HepG2 (cell line): ENCODE measurements around the gene SPRED2. TPM values are rescaled to one million over a fixed set of nuclear protein-coding genes. Genes with fewer than 3 reads are reported as not detected.

Experiments
- KDM4B ChIP-seq: sonication (generic); formaldehyde crosslinking; IDR thresholded peaks from 2 replicates; pipeline ENCODE4 v1.4.0; 2020; ENCODE audit warnings: missing genetic modification reagents
- MLLT10 ChIP-seq: sonication (generic); formaldehyde crosslinking; IDR thresholded peaks from 2 replicates; pipeline ENCODE4 v1.4.0; 2020; ENCODE audit warnings: missing genetic modification reagents
- NR0B2 ChIP-seq: sonication (generic); formaldehyde crosslinking; IDR thresholded peaks from 2 replicates; pipeline ENCODE4 v1.4.0; 2020; ENCODE audit warnings: mild to moderate bottlenecking, missing genetic modification reagents
- NR1H2 ChIP-seq: sonication (generic); formaldehyde crosslinking; IDR thresholded peaks from 2 replicates; pipeline ENCODE4 v1.8.1; 2022; ENCODE audit warnings: low read depth, missing genetic modification reagents, borderline replicate concordance
- RBM39 ChIP-seq: fragments of 200-400 bp; formaldehyde crosslinking; IDR thresholded peaks from one replicate; pipeline ENCODE4 v1.6.1; 2018; ENCODE audit warnings: antibody characterized with exemption, mild to moderate bottlenecking, low read depth, low read length; ENCODE audit not compliant: poor library complexity, severe bottlenecking
- TERF1 ChIP-seq: sonication (generic); formaldehyde crosslinking; IDR thresholded peaks from 2 replicates; pipeline ENCODE4 v1.8.0; 2022; ENCODE audit warnings: mild to moderate bottlenecking, missing genetic modification reagents, moderate library complexity
- ZBED4 ChIP-seq: sonication (generic); formaldehyde crosslinking; IDR thresholded peaks from 2 replicates; pipeline ENCODE4 v1.4.0; 2020; ENCODE audit warnings: missing genetic modification reagents, borderline replicate concordance
- ZNF292 ChIP-seq: sonication (generic); formaldehyde crosslinking; IDR thresholded peaks from 2 replicates; pipeline ENCODE4 v1.8.1; 2022; ENCODE audit warnings: mild to moderate bottlenecking, low read depth, missing genetic modification reagents, borderline replicate concordance
- ZNF607 ChIP-seq: sonication (generic); formaldehyde crosslinking; IDR thresholded peaks from 2 replicates; pipeline ENCODE4 v1.5.1; 2020; ENCODE audit warnings: missing genetic modification reagents, mild to moderate bottlenecking, borderline replicate concordance
- ZNF724P ChIP-seq: sonication (generic); formaldehyde crosslinking; IDR thresholded peaks from 2 replicates; pipeline ENCODE4 v1.8.0; 2022; ENCODE audit warnings: missing genetic modification reagents, borderline replicate concordance
- ZNF788 ChIP-seq: sonication (generic); formaldehyde crosslinking; IDR thresholded peaks from 2 replicates; pipeline ENCODE4 v1.5.0; 2020; ENCODE audit warnings: mild to moderate bottlenecking, missing genetic modification reagents, borderline replicate concordance
- ZSCAN12 ChIP-seq: sonication (generic); formaldehyde crosslinking; IDR thresholded peaks from 2 replicates; pipeline ENCODE4 v1.9.0; 2021; ENCODE audit warnings: mild to moderate bottlenecking, missing genetic modification reagents
- ZUFSP ChIP-seq: sonication (generic); formaldehyde crosslinking; IDR thresholded peaks from 2 replicates; pipeline ENCODE4 v1.9.0; 2021; ENCODE audit warnings: missing genetic modification reagents, mild to moderate bottlenecking, borderline replicate concordance
- polyA plus RNA-seq, 8 experiments: library from polyadenylated mRNA; depleted of rRNA in 3 of 8; stranded (reverse) in 7 of 8; unstranded in 1 of 8; fragments of >200 nt; fragmentation: Illumina TruSeq in 4 of 8; extraction: Trizol in 4 of 8; gene quantifications; 2 replicates each; pipeline versions ENCODE4 v1.2.1 to v1.2.3, GENCODE V29; 2011 to 2016; ENCODE audit warnings: low read depth in 4 of 8, missing spikeins in 1 of 8, mixed read lengths in 1 of 8; ENCODE audit not compliant: insufficient read depth in 1 of 8
- total RNA-seq, 5 experiments: library from RNA; depleted of rRNA; stranded (reverse); fragments of >200 nt; fragmentation: Illumina TruSeq; extraction: Trizol; gene quantifications; 2 replicates each; pipeline ENCODE4 v1.2.3, GENCODE V29; 2016; ENCODE audit warnings: low read depth in 1 of 5
- TF ChIP-seq, protein P1 (sequence below): sonication (generic); formaldehyde crosslinking; IDR thresholded peaks from 2 replicates; pipeline ENCODE4 v1.4.0; 2020; ENCODE audit warnings: missing genetic modification reagents
- TF ChIP-seq, protein P2 (sequence below): sonication (generic); formaldehyde crosslinking; IDR thresholded peaks from 2 replicates; pipeline ENCODE4 v1.4.0; 2020; ENCODE audit warnings: missing genetic modification reagents

SPRED2 gene
- total and polyA plus RNA-seq, 2 of the 13 experiments (the other 11 are each of a cell fraction or from before 2014, with no cell fraction given), result 13.0 to 37.0 TPM

- TF ChIP-seq ZBED4 (CRISPR knock-in tag) (no peak), ZSCAN12 (CRISPR knock-in tag) (no peak), RBM39 (no peak), NR1H2 (no peak), KDM4B (CRISPR knock-in tag) (no peak), ZNF607 (CRISPR knock-in tag) (peak; percentile 66; the same call in 1 of the 2 replicates), MLLT10 (CRISPR knock-in tag) (no peak), TERF1 (CRISPR knock-in tag) (no peak), ZUFSP (CRISPR knock-in tag) (no peak), NR0B2 (CRISPR knock-in tag) (no peak), ZNF292 (no peak), ZNF724P (CRISPR knock-in tag) (no peak), ZNF788 (no peak)
- TF ChIP-seq, protein P1, sequence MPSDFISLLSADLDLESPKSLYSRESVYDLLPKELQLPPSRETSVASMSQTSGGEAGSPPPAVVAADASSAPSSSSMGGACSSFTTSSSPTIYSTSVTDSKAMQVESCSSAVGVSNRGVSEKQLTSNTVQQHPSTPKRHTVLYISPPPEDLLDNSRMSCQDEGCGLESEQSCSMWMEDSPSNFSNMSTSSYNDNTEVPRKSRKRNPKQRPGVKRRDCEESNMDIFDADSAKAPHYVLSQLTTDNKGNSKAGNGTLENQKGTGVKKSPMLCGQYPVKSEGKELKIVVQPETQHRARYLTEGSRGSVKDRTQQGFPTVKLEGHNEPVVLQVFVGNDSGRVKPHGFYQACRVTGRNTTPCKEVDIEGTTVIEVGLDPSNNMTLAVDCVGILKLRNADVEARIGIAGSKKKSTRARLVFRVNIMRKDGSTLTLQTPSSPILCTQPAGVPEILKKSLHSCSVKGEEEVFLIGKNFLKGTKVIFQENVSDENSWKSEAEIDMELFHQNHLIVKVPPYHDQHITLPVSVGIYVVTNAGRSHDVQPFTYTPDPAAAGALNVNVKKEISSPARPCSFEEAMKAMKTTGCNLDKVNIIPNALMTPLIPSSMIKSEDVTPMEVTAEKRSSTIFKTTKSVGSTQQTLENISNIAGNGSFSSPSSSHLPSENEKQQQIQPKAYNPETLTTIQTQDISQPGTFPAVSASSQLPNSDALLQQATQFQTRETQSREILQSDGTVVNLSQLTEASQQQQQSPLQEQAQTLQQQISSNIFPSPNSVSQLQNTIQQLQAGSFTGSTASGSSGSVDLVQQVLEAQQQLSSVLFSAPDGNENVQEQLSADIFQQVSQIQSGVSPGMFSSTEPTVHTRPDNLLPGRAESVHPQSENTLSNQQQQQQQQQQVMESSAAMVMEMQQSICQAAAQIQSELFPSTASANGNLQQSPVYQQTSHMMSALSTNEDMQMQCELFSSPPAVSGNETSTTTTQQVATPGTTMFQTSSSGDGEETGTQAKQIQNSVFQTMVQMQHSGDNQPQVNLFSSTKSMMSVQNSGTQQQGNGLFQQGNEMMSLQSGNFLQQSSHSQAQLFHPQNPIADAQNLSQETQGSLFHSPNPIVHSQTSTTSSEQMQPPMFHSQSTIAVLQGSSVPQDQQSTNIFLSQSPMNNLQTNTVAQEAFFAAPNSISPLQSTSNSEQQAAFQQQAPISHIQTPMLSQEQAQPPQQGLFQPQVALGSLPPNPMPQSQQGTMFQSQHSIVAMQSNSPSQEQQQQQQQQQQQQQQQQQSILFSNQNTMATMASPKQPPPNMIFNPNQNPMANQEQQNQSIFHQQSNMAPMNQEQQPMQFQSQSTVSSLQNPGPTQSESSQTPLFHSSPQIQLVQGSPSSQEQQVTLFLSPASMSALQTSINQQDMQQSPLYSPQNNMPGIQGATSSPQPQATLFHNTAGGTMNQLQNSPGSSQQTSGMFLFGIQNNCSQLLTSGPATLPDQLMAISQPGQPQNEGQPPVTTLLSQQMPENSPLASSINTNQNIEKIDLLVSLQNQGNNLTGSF (CRISPR knock-in tag), result no peak
- TF ChIP-seq, protein P2, sequence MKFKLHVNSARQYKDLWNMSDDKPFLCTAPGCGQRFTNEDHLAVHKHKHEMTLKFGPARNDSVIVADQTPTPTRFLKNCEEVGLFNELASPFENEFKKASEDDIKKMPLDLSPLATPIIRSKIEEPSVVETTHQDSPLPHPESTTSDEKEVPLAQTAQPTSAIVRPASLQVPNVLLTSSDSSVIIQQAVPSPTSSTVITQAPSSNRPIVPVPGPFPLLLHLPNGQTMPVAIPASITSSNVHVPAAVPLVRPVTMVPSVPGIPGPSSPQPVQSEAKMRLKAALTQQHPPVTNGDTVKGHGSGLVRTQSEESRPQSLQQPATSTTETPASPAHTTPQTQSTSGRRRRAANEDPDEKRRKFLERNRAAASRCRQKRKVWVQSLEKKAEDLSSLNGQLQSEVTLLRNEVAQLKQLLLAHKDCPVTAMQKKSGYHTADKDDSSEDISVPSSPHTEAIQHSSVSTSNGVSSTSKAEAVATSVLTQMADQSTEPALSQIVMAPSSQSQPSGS (CRISPR knock-in tag), result no peak
These were observed 52.7 kb downstream of the SPRED2 start (continued) for GRCh38 chr2:65379721-65380171.
